GM18873 (cell line): Measurements from ENCODE around the gene SHCBP1L.
"Not testable (repeated sequence)": the region's sequence is repeated elsewhere in the genome, so short reads cannot be mapped to it uniquely, and the experiment has no call there.

ENCODE experiments used
- ATAC-seq: cut with Tn5 transposase; IDR thresholded peaks from one replicate; pipeline ENCODE4 v1.9.1; 2021; ENCODE audit warnings: mild to moderate bottlenecking, moderate library complexity, moderate number of reproducible peaks; ENCODE audit not compliant: unreplicated experiment, low FRiP score

Gene SHCBP1L

DNA sequence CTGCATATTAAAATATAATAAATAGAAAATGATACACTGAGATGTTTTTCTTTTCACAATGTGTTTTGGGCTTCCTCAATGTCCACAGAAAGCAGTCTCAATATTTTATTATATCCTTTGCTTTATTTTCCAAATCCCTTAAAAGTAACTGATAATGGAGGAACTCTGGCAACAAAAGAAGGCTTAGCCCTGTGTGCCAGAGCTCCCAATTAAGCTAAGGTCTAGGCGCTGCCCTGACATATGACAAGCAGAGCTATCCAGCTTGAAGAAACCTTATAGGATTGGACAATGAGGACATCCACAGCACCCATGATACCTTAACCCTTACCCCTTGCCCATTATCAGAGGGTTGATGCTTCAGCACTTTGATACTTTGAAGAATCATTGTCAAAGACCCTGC is 12.9 kb upstream of the SHCBP1L start:
- ATAC-seq = no peak

DNA sequence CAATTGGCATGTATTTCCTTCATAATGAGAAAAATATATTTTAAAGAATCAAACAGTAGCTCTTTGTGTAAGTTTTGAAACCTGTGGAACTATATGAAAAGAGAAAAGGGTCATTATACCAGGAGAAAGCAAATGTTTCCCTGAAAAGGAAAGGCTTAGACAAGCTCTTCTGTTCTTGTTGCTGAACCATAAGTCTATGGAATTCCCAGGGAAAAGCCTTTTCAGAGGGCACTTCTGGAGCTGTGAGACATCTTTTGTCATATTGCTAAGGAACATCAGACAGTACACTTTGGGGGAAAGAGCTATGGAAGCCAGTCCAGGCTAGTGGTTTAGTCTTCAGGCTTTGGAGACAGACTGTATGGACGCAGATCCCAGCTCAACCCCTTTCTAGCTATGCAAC is 12.1 kb upstream of the SHCBP1L start:
- no peak for ATAC-seq

DNA sequence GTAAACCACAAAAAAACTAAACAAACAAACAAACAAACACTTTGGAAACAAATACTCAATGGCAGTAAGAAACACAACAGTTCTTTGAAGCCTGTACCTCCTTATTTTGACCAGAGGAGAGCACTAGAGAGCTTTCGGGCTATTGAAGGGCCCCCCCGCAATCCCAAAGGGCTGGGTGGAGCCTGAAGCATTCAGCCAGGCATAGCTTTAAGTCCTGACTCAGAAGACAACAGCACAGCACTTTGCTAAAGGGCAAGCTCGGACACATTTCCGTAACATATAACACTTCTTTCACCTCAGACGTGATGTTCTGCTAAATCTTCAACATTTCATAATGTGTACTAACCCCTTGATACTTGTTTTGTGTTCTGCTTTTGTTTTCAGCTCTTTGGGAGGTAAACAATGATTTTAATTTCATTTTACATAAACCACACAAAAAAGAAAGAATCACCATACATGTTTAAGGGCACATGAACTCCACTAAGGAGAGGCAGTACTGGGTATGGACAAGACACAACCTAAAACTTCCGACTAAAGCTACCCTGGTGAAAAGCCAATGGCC is 9.7 kb upstream of the SHCBP1L start:
- ATAC-seq = peak; percentile 49

DNA sequence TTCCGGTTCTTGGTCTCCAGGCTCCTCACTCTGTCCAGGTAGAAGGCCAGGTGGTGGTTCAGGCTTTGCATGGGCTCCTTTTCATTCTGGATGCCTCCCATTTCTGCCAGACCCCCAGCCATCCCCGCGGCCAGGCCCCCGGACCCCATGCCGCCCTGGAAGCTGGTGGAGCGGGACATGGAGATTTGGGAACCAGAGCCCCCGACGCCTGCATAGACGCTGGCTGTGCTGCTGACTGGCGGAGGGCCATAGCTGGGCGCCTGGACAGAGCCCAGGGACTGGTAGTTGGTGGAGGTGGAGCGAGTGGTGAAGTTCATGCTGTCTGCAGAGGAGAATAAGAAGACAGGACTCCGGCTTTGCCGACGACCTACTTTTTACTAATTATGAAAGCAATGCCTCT is 7.1 kb upstream of the SHCBP1L start:
- ATAC-seq = no peak

DNA sequence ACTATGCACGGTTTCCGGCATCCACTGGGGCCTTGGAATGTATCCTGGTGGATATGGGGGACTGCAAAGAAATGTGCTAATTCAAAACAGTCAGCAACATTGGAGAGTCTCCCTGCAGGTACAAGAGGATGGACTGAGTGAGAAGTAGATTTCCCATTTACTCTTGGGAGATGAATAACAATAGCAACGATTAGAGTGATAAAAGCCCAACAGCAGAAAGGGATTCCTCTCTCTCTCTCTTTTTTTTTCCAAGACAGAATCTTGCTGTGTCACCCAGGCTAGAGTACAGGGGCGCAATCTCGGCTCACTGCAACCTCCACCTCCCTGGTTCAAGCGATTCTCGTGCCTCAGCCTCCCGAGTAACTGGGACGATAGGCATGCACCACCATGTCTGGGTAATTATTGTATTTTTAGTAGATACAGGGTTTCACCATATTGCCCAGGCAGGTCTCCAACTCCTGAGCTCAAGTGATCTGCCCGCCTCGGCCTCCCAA is 5.0 kb upstream of the SHCBP1L start:
- no peak for ATAC-seq

DNA sequence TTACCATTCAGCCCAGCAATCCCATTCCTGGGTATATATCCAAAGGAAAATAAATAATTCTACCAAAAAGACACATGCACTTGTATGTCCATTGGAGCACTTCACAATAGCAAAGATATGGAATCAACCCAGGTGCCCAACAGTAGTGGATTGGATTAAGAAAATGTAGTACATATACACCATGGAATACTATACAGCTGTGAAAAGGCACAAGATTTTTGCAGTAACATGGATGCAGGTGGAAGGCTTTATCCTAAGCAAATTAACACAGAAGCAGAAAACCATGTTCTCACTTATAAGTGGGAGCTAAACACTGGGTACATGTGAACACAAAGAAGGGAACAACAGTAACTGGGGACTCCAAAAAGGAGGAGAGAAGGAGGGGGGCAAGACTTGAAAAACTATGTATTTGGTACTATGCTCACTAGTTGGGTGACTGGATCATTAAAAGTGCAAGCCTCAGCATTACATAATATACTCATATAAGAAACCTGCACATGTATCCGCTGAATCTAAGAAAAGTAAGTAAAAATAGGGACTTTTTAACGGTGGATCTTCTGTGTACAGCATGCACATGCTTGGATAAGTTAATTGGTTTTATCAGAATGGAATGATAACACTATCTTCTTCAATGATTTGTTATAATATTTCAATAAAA is 3.9 kb upstream of the SHCBP1L start:
- no peak for ATAC-seq

DNA sequence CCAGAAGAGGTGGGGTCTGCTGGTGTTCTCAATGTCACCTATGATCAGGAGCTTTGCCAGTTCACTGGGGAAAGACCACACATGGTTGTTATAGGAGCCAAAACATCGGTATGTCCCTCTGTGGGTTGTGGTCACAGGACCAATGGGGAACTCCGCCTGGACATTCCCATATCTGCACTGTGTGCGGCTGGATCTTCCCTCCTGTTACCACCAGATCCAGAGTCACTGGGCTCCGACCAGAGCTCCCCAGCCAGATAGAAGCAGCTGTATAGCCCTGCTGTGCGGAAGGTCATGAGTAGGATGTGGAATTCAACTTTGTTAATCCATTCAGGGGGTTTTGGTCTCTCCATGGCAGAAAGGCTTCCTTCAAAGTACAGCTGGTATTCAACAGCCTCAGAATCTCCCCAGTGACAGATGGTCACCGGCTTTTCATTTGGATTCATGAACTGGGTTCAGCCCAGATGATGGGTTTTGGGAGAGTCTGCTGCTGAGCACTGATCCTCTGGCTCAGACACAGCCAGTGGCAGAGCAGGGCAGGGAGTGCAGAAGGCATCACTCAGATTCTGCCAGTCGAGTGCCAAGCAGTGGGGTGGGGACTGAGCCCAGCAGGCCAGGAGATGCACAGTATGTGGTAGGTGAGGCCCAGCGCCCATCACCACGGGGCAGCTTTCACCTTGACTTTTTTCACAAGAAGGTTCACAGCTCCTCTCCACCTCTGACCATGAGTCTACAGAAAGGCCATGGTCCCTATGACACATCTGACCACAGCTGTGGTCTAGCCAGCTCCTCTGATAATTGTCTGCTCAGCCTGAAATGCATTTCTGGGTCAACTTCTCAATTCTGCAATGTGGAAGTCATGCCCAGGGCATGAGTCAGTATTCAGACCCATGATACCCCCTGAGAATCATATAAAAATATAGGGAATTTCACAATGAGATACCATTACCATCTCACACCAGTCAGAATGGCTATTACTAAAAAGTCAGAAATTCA is 2.9 kb upstream of the SHCBP1L start:
- ATAC-seq = no peak

DNA sequence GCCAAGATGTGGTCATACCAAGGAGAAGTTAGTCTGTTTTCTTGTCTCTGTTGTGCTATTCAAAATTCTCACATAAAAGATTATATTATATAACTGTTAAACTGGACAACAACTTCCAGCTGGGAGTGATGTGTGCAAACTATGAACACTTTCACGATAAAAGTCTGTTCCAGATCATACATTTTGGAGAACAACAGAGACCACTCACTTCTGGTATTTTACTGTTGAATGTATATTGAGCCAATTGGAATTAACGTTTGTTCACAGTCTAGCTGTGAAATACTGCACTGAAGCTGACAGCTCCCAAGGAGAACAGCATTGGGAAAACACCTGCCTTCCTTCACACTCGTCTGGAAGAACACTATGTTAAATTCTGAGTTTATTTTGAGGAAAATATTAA is 860 bp upstream of the SHCBP1L start:
- ATAC-seq = no peak

DNA sequence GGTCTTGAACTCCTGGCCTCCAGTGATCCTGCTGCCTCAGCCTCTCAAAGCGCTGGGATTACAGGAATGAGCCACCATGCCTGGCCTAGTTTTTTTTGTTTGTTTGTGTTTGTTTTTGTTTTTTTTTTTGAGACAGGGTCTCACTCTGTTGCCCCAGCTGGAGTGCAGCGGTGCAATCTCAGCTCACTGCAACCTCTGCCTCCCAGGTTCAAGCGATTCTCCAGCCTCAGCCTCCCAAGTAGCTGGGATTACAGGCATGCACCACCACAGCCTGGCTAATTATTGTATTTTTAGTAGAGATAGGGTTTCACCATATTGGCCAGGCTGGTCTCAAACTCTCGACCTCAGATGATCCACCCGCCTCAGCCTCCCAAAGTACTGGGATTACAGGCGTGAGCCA is 9.6 kb downstream of the SHCBP1L start:
- not testable (repeated sequence) for ATAC-seq

DNA sequence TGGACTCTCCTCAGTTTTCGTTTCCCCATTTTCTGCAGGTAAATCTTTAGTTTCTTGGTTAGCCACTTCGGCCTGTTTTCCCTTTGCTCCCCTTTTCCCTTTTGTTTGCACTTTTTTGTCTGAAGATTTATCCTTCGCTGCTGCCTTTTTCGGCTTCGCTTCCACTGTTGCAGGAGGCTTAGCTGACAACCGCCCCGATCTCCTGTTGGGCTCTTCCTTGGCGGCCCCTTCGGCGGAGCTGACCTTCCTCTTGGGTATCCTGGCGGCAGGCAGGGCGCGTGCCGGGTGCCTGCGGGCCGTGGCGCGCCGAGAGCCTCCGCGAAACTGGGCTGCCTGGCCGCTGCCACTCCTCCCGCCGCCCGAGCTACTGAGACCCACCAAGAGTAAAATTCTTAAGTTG is 10.8 kb downstream of the SHCBP1L start:
- ATAC-seq = not testable (repeated sequence)

DNA sequence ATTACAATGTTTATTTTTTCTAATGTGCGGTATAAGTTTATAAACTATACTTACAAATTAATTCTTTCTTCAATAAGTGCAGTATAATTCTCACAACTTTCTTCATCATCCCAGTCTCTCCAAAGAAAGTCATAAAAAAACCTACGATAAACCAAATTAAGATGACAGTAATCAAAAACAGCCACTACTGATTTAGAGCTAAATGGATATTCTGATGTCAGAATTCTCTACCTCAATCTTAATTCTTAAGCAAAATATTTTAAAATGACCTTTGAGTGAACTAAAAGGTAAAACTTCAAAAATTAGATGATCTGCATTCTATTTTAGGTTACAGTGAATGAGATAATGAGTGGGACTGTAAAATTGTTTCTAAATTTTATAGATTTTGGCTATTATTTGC is 13.6 kb downstream of the SHCBP1L start:
- no peak for ATAC-seq

DNA sequence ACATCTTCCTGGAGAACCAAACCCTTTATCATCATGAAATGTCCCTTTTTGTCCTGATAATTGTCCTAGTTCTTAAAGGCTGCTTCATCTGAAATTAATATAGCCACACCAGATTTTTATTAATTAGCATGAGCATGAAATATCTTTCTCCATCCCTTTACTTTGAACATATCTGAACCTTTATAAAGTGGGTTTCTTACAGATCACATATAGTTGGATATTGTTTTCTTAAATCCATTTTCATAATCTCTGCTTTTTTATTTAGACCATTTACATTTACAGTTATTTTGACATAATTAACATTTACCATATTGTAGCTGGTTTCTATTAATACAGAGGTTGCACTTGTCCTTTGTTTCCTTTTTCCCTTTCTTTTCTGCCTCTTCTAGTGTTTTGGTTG is 17.2 kb downstream of the SHCBP1L start:
- ATAC-seq = no peak

DNA sequence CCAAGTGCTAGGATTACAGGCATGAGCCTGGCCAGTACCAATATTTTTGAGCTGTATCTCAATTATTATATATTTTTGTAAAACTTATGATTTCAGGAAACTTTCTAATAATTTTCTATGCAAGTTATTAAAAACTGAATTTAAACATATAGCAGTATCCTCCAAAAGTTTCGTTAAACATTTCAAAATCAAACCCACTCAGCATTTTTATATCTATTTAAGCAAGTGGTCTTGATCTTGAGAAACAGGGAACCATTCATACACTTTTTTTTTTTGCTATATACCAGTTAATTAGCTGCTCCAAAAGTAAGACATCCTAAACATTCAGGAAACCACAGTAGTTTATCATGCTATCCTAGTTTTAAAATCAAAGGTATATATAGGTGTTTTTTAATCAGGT is 22.0 kb downstream of the SHCBP1L start:
- ATAC-seq = no peak

DNA sequence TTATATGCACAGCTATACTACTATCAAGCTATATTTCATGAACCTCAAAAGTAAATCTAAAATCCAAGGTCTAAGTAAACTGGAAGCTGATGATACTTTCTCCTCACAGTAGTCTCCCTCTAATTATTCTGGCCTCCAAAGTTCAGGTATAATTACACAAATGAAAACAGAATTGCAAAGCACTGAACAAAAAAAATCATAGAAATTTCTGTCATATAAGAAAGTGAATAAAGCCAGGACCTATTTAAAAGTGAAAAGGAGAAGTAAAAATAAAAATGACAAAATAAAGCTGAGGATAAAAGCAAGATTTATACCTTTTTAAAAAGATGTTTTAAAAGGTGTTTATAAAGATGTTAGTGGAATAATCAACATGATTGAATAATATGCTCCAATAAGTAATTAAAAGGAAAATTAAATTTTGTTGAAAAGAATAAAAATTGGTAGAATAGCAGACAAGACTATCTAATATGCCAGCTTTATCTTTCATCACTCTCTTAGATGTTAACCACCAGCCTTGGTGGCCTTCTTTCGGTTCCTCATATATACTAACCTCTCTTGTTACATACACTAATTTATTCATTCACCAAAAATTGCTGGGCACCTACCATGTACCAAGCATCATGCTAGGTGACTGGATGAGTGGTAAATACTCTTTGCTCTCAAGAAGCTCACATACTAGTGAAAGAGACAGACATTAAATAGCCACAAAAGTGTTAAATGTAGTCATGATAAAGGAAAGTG is 25.1 kb downstream of the SHCBP1L start:
- no peak for ATAC-seq

DNA sequence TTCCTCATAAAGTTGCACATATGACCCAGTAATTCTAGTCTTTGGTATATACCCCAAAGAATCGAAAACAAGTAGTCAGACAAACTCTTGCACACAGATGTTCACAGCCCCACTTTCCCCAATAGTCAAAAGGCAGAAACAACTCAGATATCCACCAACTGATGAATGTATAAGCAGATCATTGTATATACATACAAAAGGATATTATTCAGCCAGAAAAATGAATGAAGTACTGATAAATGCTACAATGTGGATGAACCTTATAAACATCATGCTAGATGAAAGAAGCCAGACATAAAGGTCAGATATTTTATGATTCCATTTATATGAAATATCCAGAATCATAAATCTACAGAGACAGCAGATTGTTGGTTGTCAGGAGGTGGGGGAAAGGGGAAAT is 27.3 kb downstream of the SHCBP1L start:
- ATAC-seq = no peak

DNA sequence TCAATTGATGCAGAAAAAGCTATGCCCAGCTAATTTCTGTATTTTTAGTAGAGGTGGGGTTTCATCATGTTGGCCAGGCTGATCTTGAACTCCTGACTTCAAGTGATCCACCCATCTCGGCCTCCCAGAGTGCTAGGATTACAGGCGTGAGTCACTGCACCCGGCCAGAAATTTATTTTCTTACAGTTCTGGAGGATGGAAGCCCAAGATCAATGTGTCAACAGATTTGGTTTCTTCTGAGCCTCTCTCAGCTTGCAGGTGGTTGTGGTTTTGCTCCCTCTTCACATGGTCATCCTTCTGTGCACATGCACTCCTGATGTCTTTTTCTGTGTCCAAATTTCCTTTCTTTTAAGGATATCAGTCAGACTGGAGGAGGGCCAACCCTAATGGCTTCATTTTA is 35.6 kb downstream of the SHCBP1L start:
- ATAC-seq = no peak

DNA sequence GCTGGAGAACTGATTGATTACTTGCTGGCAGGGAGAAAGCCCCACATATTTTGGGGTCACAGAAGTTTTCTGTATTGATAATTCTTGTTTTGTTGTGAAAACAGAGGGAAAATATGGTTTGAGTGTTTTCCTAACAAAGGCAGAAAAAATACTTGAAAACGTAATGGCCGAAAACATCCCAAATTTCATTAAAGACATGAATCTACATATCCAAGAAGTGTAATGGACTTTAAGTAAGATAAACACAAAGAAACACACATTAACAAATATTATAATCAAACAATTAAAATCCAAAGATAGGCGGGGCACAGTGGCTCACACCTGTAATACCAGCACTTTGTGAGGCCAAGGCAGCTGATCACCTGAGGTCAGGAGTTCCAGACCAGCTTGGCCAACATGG is 39.6 kb downstream of the SHCBP1L start:
- no peak for ATAC-seq

DNA sequence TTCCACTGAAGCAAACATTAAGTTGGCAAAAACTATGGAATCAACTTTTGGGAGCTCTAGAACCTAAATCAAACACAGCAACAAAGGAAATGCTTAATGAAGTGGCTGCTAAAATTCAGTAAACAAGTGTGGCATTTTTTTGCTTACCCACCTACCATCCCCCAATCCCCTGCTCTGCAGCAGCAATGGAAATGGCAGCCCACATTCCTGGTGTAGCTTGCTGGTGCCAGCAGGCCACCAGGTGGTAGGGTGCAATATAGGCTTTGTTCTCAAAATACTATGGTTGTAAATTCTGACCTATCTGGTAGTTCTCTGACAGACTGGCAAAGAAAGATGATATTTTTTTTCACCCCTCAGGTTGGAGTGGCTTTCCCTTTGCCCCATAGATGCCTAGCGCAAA is 42.8 kb downstream of the SHCBP1L start:
- ATAC-seq = no peak

DNA sequence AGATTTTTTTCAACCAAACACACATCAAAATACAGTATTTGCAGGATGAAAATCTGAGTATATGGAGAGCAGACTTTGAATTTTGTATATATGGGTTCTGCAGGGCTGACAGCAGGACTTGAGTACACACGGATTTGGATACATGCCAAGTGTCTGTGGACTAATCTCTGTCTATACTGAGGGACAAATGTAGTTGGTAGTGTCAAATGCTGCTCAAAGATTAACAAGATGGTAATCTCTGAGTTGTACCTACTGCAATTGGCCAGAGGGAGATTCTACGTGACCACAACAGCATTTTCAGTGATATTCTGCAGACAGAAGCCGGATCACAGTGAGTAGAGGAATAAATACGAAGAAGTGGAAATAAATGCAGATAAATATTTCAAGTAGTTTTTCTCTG is 43.4 kb downstream of the SHCBP1L start:
- ATAC-seq = no peak

DNA sequence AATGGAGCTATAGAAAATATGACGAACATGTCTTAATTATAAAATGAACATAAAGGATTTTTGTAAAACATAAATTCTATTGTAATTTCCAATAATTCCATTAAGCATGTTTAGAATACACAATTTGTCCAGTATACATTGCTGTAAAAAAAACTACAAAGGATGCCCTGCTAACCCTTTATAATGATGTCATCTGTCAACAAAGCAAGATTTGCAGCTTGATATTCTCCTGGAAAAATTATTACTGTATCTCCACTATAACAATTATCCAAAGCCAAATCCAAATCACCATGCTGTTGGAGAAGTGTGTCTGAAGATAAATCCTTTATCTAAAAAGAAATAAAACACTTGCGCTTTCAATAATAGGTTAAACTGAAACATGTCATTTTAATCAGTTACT is 47.6 kb downstream of the SHCBP1L start:
- ATAC-seq = no peak

DNA sequence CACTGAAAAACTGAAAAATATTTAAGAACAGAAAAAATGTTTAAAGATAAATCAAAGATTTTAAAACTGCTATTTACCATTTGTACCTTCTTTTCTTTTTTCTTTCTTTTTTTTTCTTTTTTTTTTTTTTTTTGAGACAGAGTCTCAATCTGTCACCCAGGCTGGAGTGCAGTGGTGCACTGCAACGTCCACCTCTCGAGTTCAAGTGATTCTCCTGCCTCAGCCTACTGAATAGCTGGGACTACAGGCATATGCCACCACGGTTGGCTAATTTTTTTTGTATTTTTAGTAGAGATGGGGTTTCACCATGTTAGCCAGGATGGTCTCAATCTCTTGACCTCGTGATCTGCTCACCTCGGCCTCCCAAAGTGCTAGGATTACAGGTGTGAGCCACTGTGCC is 51.0 kb downstream of the SHCBP1L start:
- not testable (repeated sequence) for ATAC-seq
